Right lobe of liver (tissue), 4 donors: ENCODE results near the gene FBXO28.

Source experiments
- CTCF ChIP-seq, 4 donors: fragments of 200-600 bp in 3 of 4; fragments of 450-650 bp in 1 of 4; IDR thresholded peaks; one replicate each; pipeline versions ENCODE4 v1.5.1 to v1.8.0; 2016 to 2022; ENCODE audit warnings: antibody characterized with exemption in 4 of 4, mild to moderate bottlenecking in 2 of 4
- POLR2A ChIP-seq: fragments of 450-650 bp; IDR thresholded peaks from one replicate; pipeline ENCODE4 v1.6.1; 2017; ENCODE audit warnings: antibody characterized with exemption, mild to moderate bottlenecking
- donor health status: DM: no; HTN: no; CAD: no.
- donor health status: DM: no; HTN: no; CAD: no.
- donor health status: DM: no; HTN: yes; CAD: no.

GRCh38 chr1:224085421-224086108 lies 28.3 kb upstream of the FBXO28 start:
- TF ChIP-seq CTCF (IDR thresholded peaks at IDR 0.05) (no peak), POLR2A (no peak)
